Calu3 (cell line): Measurements from ENCODE around the gene CCL7. TPM values are rescaled to one million over a fixed set of nuclear protein-coding genes. Genes with fewer than 3 reads are reported as not detected.

Experiments
- BruUV-seq: library from RNA; stranded (reverse); fragments of 400-500 nt; replicated peaks from 2 replicates; lab custom pipeline; 2021; lab: Mats Ljungman, UMichigan
- CTCF ChIA-PET: fragments of 300-600 bp; sonication (Branson Sonifier 250); formaldehyde crosslinking; loops from one replicate; lab custom pipeline; 2022; ENCODE audit warnings: antibody characterized with exemption; lab: Charles Lee
- DNase-seq: peaks from one replicate; pipeline ENCODE4 v3.0.0; 2022
- H3K27ac Mint-ChIP-seq: one replicate; pipeline ENCODE4 v1.8.0; 2022; ENCODE audit warnings: mixed read lengths; ENCODE audit not compliant: unreplicated experiment
- H3K27me3 Mint-ChIP-seq: one replicate; pipeline ENCODE4 v1.8.0; 2022; ENCODE audit warnings: mixed read lengths; ENCODE audit not compliant: unreplicated experiment
- H3K36me3 Mint-ChIP-seq: one replicate; pipeline ENCODE4 v1.8.0; 2022; ENCODE audit warnings: mild to moderate bottlenecking, moderate library complexity, mixed read lengths; ENCODE audit not compliant: insufficient read depth, unreplicated experiment
- H3K4me1 Mint-ChIP-seq: one replicate; pipeline ENCODE4 v1.8.0; 2022; ENCODE audit warnings: mild to moderate bottlenecking, low read depth, mixed read lengths; ENCODE audit not compliant: unreplicated experiment
- H3K4me3 Mint-ChIP-seq: one replicate; pipeline ENCODE4 v1.8.0; 2022; ENCODE audit warnings: mild to moderate bottlenecking, low read depth, moderate library complexity, mixed read lengths; ENCODE audit not compliant: unreplicated experiment
- H3K9me3 Mint-ChIP-seq: one replicate; pipeline ENCODE4 v1.8.0; 2022; ENCODE audit warnings: low read depth, mixed read lengths; ENCODE audit not compliant: unreplicated experiment
- CTCF ChIP-seq: fragments of 200-600 bp; IDR thresholded peaks from one replicate; pipeline ENCODE4 v1.8.0; 2022; ENCODE audit warnings: antibody characterized with exemption; ENCODE audit not compliant: unreplicated experiment
- intact Hi-C: fragments of 100-400 bp; cut with micrococcal nuclease; formaldehyde crosslinking; loops from one replicate; pipeline ENCODE4 v1.10.0; 2022; ENCODE audit not compliant: unreplicated experiment
- total RNA-seq: library from RNA; stranded (reverse); gene quantifications from 2 replicates; pipeline ENCODE4 v1.2.3, GENCODE V29; 2022

The CCL7 gene
- total RNA-seq, 1 experiment from 2014 or later: not detected

DNA sequence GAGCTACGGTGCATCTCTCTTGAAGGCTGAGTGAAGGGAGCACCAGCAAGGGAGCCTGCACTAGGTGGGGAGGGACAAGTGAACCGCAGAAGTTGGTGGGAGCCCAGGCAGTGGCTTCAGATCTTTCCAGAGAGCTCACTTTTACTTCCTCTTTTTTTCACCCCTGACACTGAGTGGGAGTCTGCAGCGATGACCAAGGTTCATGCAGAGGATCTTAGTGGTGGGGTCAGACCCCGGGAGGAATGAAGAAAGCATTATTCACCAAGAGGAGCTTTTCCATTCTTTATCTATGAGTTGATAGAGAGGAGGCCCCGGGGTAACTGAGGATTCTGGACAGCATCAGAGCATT lies 18.0 kb upstream of the CCL7 start:
- DNase-seq: no peak
- peaks cover 17% of the 10 kb centered on the region for H3K4me1 Mint-ChIP-seq

GRCh38 chr17:34252444-34253138 lies 17.4 kb upstream of the CCL7 start:
- DNase-seq: peak; percentile 38
- CTCF ChIA-PET: interaction anchor here (1.2 kb wide), 1 partner anchor 109 kb away, joined by 4 read pairs; no protein-coding TSS in a partner anchor
- H3K4me3 Mint-ChIP-seq: no peak overlapping the region

More for the DNA sequence above, 18.0 kb upstream of the CCL7 start:
- intact Hi-C loops: no loop called here
- CTCF ChIA-PET: interaction anchor here (1.2 kb wide), 1 partner anchor 110 kb away, joined by 4 read pairs; no protein-coding TSS in a partner anchor
- peaks cover 61% of the 10 kb centered on the region for H3K27me3 Mint-ChIP-seq
- BruUV-seq: no TSS peak
- no peaks in the 10 kb centered on the region for H3K36me3 Mint-ChIP-seq
- H3K9me3 Mint-ChIP-seq: no peaks in the 10 kb centered on the region
- no peak overlapping the region for H3K4me3 Mint-ChIP-seq
- TF ChIP-seq CTCF: no peak
- no peak overlapping the region for H3K27ac Mint-ChIP-seq

DNA sequence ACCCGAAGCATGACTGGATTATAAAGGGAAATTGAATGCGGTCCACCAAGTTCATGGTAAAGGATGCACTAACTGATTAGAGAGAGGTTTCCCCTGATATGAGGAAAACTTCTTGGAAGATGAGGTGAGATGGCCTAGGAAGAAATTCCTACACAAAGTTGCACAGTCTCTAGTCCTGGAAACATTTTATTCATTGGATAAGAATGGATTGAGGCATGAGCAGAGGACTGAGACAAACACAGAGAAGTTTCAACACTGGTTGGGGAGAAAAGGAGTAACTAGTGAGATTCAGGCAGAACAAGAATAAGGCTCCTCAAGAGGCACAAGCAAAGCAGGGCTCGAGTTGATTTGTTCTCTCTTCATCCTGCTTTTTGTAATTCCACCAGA lies 16.9 kb upstream of the CCL7 start:
- H3K27ac Mint-ChIP-seq: no peak overlapping the region
- peaks cover 66% of the 10 kb centered on the region for H3K27me3 Mint-ChIP-seq
- no peak for DNase-seq
- H3K36me3 Mint-ChIP-seq: no peaks in the 10 kb centered on the region
- TF ChIP-seq CTCF: no peak
- no peak overlapping the region for H3K4me3 Mint-ChIP-seq
- no peaks in the 10 kb centered on the region for H3K9me3 Mint-ChIP-seq
- intact Hi-C loops: no loop called here
- peaks cover 17% of the 10 kb centered on the region for H3K4me1 Mint-ChIP-seq
- CTCF ChIA-PET: interaction anchor here (1.2 kb wide), 1 partner anchor 109 kb away, joined by 4 read pairs; no protein-coding TSS in a partner anchor
- BruUV-seq: no TSS peak

More at GRCh38 chr17:34252444-34253138, 17.4 kb upstream of the CCL7 start:
- Mint-ChIP-seq H3K27ac (no peak overlapping the region), H3K36me3 (no peaks in the 10 kb centered on the region), H3K27me3 (peaks cover 66% of the 10 kb centered on the region), H3K4me1 (peaks cover 17% of the 10 kb centered on the region), H3K9me3 (no peaks in the 10 kb centered on the region)
- intact Hi-C loops: no loop called here
- no peak for TF ChIP-seq CTCF
- BruUV-seq: no TSS peak

- TF ChIP-seq CTCF: no peak
- Mint-ChIP-seq H3K27me3 (peaks cover 68% of the 10 kb centered on the region), H3K36me3 (no peaks in the 10 kb centered on the region), H3K27ac (no peak overlapping the region), H3K9me3 (no peaks in the 10 kb centered on the region), H3K4me1 (peaks cover 17% of the 10 kb centered on the region), H3K4me3 (no peak overlapping the region)
- no peak for DNase-seq
- BruUV-seq: no TSS peak
- CTCF ChIA-PET: no interaction called here
- intact Hi-C loops: no loop called here
Observed at GRCh38 chr17:34254146-34254545, 15.9 kb upstream of the CCL7 start.
